AG09309 (cell line): ENCODE results near the gene RAP2A.

ENCODE experiments used
- DNase-seq: peaks from one replicate; pipeline ENCODE4 v3.0.0-alpha.2; 2010; ENCODE audit warnings: low read depth
- H3K4me3 ChIP-seq: 2 replicates; pipeline ENCODE4 v1.5.1; 2011; ENCODE audit warnings: mild to moderate bottlenecking, low read depth, low read length, moderate library complexity; ENCODE audit not compliant: control insufficient read depth
- TF ChIP-seq, protein P1 (sequence below): IDR thresholded peaks from 2 replicates; pipeline ENCODE4 v1.5.1; 2011; ENCODE audit warnings: mild to moderate bottlenecking, low read depth, low read length, inconsistent platforms; ENCODE audit not compliant: insufficient read depth, control insufficient read depth; ENCODE audit errors: missing control alignments

The RAP2A gene

DNA sequence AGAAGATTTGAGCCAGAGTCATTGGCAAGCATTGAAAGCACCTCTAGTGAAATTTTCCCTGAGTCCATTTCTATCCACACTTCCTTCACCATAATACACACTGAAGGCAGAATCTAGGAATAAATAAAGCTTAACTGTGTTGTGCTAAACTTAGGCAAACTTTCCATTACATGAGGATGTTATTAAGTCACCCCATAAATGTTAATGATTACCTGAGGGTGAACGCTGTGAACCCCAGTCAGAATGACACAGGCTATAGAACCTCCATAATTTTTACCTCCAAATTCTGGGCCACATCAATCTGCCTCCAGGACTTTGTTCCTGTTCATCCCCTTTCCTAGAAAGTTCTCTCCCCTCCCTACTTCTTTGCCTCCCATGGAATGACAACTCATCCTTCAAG is 71.0 kb downstream of the RAP2A start:
- TF ChIP-seq, protein P1, sequence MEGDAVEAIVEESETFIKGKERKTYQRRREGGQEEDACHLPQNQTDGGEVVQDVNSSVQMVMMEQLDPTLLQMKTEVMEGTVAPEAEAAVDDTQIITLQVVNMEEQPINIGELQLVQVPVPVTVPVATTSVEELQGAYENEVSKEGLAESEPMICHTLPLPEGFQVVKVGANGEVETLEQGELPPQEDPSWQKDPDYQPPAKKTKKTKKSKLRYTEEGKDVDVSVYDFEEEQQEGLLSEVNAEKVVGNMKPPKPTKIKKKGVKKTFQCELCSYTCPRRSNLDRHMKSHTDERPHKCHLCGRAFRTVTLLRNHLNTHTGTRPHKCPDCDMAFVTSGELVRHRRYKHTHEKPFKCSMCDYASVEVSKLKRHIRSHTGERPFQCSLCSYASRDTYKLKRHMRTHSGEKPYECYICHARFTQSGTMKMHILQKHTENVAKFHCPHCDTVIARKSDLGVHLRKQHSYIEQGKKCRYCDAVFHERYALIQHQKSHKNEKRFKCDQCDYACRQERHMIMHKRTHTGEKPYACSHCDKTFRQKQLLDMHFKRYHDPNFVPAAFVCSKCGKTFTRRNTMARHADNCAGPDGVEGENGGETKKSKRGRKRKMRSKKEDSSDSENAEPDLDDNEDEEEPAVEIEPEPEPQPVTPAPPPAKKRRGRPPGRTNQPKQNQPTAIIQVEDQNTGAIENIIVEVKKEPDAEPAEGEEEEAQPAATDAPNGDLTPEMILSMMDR, result no peak

DNA sequence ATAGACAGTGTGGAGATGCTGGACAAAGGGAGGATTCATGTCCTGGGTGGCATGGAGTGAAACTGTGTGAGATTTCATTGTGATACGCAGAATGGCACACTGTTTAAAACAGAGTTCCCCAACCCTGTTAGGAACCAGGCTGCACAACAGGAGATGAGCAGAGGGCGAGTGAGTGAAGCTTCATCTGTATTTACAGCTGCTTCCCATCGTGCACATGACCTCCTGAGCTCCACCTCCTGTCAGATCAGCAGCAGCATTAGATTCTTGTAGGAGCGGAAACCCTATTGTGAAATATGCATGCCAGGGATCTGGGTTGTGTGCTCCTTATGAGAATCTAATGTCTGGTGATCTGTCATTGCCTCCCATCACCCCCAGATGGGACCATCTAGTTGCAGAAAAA is 72.5 kb downstream of the RAP2A start:
- H3K4me3 ChIP-seq, result no peak overlapping the region
- TF ChIP-seq, protein P1, result no peak
- peak; percentile 7 for DNase-seq

More for the DNA sequence above, 71.0 kb downstream of the RAP2A start:
- no peak for DNase-seq
- no peak overlapping the region for H3K4me3 ChIP-seq

DNA sequence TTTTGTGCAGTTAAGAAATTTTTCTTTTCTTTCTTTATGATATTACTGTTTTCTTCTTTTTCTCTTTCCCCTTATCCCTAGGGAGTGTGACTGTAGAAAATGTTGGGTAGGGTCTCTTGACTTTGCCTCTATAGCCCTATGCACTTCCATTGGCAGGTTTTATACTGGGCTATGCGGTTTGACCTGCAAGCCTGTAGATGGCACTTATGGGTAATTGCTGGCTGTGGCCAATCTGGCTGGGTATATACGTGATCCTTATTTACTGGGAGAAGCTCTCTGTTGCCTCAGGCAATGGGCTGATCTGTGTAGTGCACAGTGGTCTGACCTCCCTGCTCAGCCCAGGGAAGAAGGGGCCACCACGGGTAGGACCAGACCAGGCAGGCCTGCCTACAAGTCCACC is 78.8 kb downstream of the RAP2A start:
- no peak for DNase-seq
- H3K4me3 ChIP-seq, result no peak overlapping the region
- TF ChIP-seq, protein P1, result no peak

DNA sequence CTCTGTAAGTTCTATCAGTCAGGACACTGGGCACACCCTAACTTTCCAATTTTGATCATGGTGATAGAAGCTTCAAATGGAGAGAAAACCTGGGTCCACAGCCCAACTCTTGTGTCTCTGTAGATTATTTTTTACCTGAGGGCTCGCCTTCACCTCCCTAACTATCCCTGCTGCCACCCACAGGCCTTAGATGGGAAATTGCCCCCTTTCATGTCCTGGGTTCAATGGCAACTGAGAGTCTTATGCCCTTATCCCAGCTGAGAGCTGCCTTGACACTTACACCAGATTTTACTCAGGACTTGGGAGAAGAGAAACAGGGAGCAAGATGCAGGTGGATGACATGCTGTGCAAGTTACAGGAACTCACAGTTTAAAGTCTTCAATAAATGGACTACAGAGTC is 81.7 kb downstream of the RAP2A start:
- H3K4me3 ChIP-seq, result no peak overlapping the region
- TF ChIP-seq, protein P1, result no peak
- no peak for DNase-seq

DNA sequence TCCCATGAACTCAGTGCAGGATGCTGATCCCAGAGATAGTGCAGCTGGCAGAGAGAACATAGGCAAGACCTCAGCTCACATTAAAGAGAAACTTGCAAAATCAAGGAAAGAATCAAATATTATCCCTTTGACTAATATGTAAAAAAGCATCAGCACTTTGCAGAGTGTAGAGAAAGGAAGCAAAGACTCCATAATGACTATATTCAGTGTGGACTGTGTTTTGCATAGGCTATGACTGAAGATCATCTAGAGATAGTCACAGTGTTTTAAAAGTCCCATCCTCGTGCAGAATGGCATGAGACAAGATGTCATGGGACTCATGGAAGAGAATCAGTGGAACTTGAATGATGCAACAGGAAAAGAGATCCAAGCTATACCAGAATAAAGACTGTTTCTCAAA is 84.0 kb downstream of the RAP2A start:
- TF ChIP-seq, protein P1, result no peak
- no peak for DNase-seq
- no peak overlapping the region for H3K4me3 ChIP-seq
